PFSK-1 (cell line): ENCODE results near the gene SAMD8.

Experiments used
- FOXP2 ChIP-seq: optimal IDR thresholded peaks from 2 replicates; pipeline ENCODE3; 2011; ENCODE audit warnings: borderline replicate concordance, control low read depth, inconsistent platforms; ENCODE audit not compliant: insufficient read depth; ENCODE audit errors: extremely low read length, extremely low read depth
- POLR2AphosphoS5 ChIP-seq: IDR thresholded peaks from 2 replicates; pipeline ENCODE4 v1.6.1; 2012; ENCODE audit warnings: low read depth, mild to moderate bottlenecking, control low read depth, low read length, moderate library complexity
- SIN3A ChIP-seq: IDR thresholded peaks from 2 replicates; pipeline ENCODE4 v1.6.1; 2012; ENCODE audit warnings: mild to moderate bottlenecking, low read length, moderate library complexity, borderline replicate concordance; ENCODE audit not compliant: insufficient read depth
- TAF1 ChIP-seq: IDR thresholded peaks from 2 replicates; pipeline ENCODE4 v1.6.1; 2012; ENCODE audit warnings: low read length, control low read depth, borderline replicate concordance; ENCODE audit not compliant: insufficient read depth
- TF ChIP-seq, protein P1 (sequence below), 2 experiments: IDR thresholded peaks; 2 replicates each; pipeline versions ENCODE4 v1.6.1 to v1.8.0; 2011 to 2012; ENCODE audit warnings: low read depth in 2 of 2, low read length in 2 of 2, control low read depth in 1 of 2, inconsistent platforms in 1 of 2, mild to moderate bottlenecking in 1 of 2, moderate library complexity in 1 of 2; ENCODE audit not compliant: insufficient read depth in 1 of 2

The SAMD8 gene

DNA sequence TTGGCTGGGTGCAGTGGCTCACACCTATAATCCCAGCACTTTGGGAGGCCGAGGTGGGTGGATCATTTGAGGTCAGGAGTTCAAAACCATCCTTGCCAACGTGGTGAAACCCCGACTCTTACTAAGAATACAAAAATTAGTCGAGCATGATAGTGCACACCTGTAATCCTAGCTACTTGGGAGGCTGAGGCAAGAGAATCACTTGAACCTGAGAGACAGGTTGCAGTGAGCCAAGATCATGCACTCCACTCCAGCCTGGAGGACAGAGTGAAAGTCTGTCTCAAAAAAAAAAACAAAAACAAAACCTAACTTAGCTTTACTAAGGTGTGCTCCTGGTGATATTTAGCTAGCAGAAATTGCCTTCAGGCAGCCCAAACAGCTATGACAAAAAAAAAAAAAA lies 74.9 kb downstream of the SAMD8 start:
- TF ChIP-seq POLR2AphosphoS5 (no peak), TAF1 (no peak), SIN3A (no peak), FOXP2 (no peak)
- TF ChIP-seq, protein P1, sequence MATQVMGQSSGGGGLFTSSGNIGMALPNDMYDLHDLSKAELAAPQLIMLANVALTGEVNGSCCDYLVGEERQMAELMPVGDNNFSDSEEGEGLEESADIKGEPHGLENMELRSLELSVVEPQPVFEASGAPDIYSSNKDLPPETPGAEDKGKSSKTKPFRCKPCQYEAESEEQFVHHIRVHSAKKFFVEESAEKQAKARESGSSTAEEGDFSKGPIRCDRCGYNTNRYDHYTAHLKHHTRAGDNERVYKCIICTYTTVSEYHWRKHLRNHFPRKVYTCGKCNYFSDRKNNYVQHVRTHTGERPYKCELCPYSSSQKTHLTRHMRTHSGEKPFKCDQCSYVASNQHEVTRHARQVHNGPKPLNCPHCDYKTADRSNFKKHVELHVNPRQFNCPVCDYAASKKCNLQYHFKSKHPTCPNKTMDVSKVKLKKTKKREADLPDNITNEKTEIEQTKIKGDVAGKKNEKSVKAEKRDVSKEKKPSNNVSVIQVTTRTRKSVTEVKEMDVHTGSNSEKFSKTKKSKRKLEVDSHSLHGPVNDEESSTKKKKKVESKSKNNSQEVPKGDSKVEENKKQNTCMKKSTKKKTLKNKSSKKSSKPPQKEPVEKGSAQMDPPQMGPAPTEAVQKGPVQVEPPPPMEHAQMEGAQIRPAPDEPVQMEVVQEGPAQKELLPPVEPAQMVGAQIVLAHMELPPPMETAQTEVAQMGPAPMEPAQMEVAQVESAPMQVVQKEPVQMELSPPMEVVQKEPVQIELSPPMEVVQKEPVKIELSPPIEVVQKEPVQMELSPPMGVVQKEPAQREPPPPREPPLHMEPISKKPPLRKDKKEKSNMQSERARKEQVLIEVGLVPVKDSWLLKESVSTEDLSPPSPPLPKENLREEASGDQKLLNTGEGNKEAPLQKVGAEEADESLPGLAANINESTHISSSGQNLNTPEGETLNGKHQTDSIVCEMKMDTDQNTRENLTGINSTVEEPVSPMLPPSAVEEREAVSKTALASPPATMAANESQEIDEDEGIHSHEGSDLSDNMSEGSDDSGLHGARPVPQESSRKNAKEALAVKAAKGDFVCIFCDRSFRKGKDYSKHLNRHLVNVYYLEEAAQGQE (IDR thresholded peaks at IDR 0.05; ENCODE audit: insufficient read depth in 1 of 2, low read depth in 2 of 2, low read length in 2 of 2) = no peak

DNA sequence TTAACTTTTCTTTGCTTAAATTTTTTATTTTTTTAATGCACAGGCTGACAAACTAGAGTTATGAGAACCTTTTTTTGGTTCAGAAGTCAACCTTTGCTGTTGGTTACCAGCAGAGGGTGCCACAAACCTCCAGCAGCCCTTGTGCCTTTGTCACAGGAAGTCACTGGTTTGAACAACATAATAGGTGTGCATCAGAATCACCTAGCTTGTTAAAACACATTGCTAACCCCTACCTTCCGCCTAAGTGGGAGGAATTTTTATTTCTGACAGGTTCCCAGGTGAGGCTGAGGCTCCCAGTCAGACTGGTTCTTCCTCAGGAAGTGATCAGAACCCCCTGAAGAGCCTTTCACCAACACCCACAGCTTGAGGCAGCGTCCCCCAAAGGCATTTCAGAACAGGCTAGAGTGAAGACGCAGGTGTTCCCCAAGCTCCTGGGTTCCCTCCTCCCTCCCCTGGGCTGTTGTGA lies 76.5 kb downstream of the SAMD8 start:
- TF ChIP-seq FOXP2 (no peak), POLR2AphosphoS5 (no peak), SIN3A (no peak), TAF1 (no peak)
- TF ChIP-seq, protein P1 (IDR thresholded peaks at IDR 0.05; ENCODE audit: insufficient read depth in 1 of 2, low read depth in 2 of 2, low read length in 2 of 2) = no peak

DNA sequence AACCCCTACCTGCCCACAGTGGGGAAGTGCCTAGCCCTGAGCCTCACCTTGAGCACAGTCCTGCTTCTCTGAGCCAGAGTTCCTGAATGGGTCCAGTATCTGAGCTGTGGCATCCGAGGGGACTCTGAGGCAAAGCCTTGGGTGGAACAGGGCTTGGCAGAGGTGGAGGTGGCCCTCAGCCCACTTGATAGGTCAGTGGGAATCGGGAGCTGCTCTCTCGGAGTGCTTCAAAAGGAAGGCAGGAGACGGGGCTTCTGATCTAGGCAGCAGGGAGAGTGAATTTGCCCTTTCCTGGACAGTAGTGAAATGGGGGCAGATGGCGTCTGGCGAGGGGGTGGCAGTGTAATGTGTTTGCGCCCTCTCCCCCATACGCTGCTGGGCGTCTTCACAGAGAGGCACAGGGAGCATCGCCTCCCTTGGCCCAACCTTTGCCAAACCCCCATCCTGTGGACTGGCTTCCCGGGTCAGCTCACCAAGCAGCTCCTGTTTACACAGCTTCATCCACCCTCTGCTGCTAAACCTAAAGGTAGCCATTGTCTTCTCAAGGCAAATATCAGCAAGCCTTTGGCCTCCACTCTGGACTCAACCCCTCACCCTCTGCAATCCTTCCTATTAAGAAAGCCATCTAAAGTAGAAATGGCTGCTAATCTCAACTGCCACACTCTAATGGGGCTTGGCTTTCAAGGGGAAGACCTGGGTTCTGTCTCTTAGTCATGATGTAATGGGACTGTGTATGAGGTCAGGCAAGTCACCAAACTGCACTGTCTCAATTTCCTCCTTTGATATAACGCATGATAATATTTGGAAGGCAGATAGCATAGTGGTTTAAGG lies 78.0 kb downstream of the SAMD8 start:
- TF ChIP-seq, protein P1 (IDR thresholded peaks at IDR 0.05; ENCODE audit: insufficient read depth in 1 of 2, low read depth in 2 of 2, low read length in 2 of 2) = no peak
- TF ChIP-seq TAF1 (no peak), SIN3A (no peak), FOXP2 (no peak), POLR2AphosphoS5 (no peak)

DNA sequence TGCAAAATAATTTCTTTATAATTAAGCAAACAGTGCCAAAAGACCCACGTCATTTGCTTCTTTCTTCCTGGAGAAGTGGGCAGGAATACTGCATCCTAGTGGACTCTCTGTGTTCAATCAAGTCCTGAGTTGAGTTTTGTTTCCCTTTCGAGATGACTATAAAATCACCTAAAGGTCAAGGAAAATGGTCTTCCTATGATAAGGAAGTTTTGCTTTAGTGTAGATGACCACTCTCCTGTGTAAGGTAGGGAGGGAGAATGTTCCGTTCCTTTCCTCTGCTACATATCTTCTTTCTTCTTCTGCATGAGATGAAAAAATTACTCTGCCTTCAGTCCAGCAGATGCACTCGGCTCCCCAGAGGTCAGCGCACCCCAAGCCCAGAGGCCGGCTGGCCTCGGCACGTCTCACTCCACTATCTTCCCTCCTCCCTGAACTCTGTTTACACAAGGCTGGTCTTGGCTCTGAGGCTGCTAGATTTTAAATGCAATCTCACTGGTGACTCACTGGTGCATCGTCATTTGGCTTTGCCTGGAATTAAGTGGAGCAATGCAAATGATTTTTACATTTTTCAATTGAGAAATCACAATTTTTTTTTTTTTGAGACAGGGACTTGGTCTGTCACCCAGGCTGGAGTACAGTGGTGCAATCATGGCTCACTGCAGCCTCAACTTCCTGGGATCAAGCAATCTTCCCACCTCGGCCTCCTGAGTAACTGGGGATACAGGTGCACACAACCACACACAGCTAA lies 80.5 kb downstream of the SAMD8 start:
- no peak for TF ChIP-seq POLR2AphosphoS5
- TF ChIP-seq, protein P1 (IDR thresholded peaks at IDR 0.05; ENCODE audit: insufficient read depth in 1 of 2, low read depth in 2 of 2, low read length in 2 of 2) = no peak
- no peak for TF ChIP-seq TAF1
- no peak for TF ChIP-seq SIN3A
- no peak for TF ChIP-seq FOXP2
